Measurements from ENCODE around the gene LRRC19. TPM values are rescaled to one million over a fixed set of nuclear protein-coding genes. Genes with fewer than 3 reads are reported as not detected.

Gene LRRC19
- total RNA-seq, 1 donor from 2014 or later: not detected

- DNase-seq (ENCODE audit: low spot score): no peak
- ATAC-seq: no peak
- intact Hi-C loops (cut with DNase I): no loop called here
Measured at GRCh38 chr9:26971721-26972120, 33.8 kb downstream of the LRRC19 start.

DNA sequence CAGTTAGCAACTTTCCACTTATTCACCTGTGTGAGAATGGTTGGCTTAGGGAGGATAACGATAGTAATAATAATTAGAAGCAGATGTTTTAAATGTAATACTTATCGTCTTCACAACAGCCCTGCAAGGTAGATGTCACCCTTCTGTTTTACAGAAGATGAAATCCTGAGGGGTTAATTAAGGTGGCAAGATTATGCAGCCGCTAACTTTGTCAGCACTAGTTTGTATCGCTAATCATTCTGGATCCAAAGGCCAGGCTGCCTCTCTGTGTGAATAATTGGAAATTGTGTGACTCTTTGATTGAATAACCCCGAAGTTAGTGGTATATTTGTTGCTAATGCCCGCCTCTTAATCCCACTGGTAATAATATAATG, 48.6 kb downstream of the LRRC19 start:
- intact Hi-C loops (cut with DNase I): no loop called here
- no peak for DNase-seq (ENCODE audit: low spot score)
- no peak for ATAC-seq

- intact Hi-C loops (cut with DNase I): no loop called here
- DNase-seq (ENCODE audit: low spot score): peak; percentile 99
- ATAC-seq: peak; percentile 100
Measured at GRCh38 chr9:26955921-26956859, 49.3 kb downstream of the LRRC19 start, which contains the start of gene IFT74. IFT74 (plus strand) TSS chr9:26956412; CDS start chr9:26961968, 5,556 bp downstream.

DNA sequence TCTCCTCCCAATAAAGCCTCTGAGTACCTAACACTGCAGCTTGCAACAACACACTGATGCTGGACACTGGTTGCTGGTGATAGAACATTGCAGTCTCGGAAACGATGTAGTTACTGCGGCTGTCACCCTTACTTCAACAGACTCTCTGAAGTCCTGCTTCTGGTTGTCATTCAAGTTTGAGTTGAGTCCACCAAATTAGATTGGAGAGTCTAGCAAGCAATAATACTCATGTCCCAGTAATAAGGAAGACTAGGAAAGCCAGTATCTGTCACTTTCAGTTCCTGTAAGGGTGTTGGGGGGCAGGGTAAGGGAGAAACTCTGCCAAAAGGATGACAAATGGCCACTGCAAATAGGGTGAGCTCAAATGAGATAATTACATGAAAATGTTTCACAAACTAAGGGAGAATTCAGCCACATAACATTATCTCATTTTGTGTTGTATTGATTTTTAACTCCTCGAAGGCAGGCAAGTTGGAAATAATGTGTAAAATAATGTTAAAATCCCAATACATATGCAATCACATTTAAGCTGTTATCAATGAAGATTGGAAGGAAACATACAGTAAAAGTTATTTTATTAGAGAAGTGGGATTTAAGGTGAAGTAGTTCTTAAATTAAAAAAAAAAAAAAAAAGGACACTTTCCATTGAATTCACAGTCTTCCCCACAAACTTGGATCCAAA, 50.1 kb downstream of the LRRC19 start:
- no peak for DNase-seq (ENCODE audit: low spot score)
- ATAC-seq: peak; percentile 43
- intact Hi-C loops (cut with DNase I): no loop called here

DNA sequence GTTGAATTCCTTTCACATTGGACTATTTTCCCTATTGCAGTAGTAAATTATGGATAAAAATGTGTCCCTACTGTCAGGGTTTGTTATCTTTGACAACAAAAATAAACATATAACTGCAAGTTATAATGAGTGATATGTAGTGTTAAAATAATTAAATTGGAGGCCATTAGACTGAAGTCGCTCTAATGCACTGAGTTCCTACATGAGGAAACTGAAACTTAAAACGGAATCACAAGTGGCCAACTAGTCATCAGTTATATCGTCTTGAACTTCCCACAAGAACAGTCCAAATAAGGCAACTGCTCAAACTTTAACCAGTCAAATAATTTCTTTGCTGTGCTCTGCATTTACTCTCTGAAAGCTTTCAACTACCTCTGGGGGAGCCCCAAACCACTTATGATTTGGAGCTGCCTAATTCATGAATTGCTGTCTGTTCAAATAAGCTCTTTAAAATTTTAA, 51.4 kb downstream of the LRRC19 start:
- DNase-seq (ENCODE audit: low spot score): no peak
- intact Hi-C loops (cut with DNase I): no loop called here
- ATAC-seq: no peak

- DNase-seq (ENCODE audit: low spot score) (no peak), ATAC-seq (no peak)
- intact Hi-C loops (cut with DNase I): no loop called here
Measured at GRCh38 chr9:26951794-26952193, 53.7 kb downstream of the LRRC19 start.

DNA sequence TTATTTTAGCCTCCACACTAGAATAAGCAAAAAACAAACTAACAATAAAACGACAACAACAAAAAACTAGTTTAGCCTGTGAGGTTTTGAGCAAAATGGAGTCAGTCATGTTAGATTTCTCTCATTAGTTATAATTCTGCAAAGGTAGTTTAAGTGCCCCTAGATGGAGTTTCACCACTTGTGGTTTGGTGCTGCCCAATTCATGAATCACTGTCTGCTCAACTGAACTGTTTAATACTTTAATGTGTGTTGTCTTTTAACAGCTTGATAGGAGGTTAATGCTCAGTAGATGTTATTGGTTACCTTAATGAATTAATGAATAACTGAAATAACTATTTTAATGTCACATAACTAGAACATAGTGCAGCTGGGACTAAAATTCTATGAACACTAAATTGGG, 55.0 kb downstream of the LRRC19 start:
- intact Hi-C loops (cut with DNase I): no loop called here
- DNase-seq (ENCODE audit: low spot score) (no peak), ATAC-seq (no peak)

DNA sequence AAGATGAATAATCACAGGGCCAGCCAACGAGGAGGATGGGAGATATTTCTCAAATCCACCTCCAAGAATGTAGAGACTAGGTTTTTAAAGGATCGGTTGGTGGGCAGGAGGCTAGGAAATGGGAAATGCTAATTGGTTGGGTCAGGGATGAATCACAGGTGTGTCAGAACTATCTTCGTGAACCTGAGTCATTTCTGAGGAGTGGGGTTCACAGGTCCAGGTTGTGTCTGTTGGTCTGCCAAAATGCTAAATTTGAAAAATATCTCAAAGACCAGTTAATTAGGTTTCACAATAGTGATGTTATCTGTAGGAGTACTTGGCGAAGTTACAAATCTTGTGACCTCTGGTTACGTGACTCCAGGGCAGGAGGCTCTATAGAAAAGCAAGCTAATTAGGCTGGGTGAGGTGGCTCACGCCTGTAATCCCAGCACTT, 55.8 kb downstream of the LRRC19 start:
- intact Hi-C loops (cut with DNase I): no loop called here
- ATAC-seq (no peak), DNase-seq (ENCODE audit: low spot score) (no peak)

GRCh38 chr9:26947736-26948135, 57.7 kb downstream of the LRRC19 start:
- DNase-seq (ENCODE audit: low spot score) (no peak), ATAC-seq (no peak)
- intact Hi-C loops (cut with DNase I): no loop called here

DNA sequence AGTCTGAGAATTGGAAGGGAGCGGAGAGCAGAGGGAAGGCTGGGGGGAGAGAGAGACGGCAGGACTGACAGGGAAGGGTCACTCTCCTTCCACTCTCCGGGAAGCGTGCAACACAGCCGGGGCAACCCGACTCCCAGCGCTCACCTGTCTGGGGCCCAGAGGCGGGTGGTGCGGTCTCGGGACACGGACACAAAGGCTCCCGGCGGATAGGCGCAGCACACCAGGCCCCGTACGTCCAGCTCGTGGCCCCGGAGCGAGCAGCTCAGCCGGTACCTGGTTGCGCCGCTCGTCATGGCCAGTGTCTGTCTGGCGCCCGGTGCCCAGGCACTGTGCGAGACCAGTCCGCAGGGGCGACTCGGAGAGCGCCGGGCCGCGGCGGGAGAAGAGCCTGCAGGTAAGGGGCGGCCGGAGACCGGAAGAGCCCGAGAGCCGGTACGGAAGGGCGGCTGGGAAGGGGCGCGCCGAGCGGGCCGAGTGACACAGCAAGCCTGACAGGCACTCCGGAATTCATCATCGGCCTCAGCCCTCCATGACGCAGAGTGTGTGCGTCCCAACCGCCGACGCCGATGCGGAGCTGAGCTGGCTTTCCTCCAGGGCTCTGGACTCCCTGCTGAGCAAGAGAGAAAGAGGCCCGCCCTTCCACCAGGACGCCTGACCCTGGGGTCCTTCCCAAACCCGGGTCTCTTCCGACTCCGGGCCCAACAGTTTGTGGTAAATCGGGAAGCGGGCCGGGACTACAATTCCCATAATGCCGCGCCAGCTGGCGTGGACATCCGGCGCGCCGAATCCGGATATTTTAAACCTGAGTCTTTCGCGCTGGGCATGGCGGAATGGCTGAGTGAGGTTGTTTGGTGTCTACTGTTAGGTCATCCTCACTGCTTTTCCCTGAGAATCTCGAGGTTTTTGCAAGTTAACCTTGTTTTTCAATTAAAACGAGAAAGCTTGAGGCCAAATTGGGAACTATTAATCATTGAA, 58.4 kb downstream of the LRRC19 start, which contains the start of gene PLAA:
TSS of gene PLAA (minus strand) at position 490 of the 975 bp plus-strand sequence. CDS start at position 293, 197 bp downstream.
- peak; percentile 99 for ATAC-seq
- intact Hi-C loops (cut with DNase I): no loop called here
- DNase-seq (ENCODE audit: low spot score): peak; percentile 93

DNA sequence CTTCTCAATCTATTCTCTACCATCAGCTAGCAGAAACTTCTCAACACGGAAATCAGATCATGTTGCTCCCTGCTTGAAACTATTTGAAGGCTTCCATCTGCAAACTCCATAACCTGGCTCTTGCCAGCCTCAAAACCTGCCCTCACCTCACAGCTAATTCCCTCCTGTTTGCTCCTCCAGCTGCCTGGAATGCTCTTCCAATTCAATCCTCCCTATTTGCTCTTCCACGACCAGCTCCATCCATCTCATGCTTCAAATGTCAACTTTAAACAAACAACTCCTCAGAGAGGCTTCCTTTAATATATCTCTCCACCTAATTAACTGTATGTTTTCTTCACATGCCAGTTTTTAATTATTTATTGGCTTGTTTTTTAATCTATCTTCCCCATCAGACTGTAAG, 59.9 kb downstream of the LRRC19 start:
- DNase-seq (ENCODE audit: low spot score): no peak
- ATAC-seq: no peak
- intact Hi-C loops (cut with DNase I): no loop called here

Other genes with a start within 250 kb of the LRRC19 start
- gene CAAP1, start 112.9 kb downstream of the LRRC19 start, total RNA-seq: 12.1 TPM
- gene PLAA, start 58.4 kb downstream of the LRRC19 start, total RNA-seq: 21.8 TPM
- 22.6 TPM for gene IFT74, start 49.3 kb downstream of the LRRC19 start, total RNA-seq
- gene TEK, start 103.6 kb upstream of the LRRC19 start, total RNA-seq: 20.5 TPM